PC-3 (cell line): ENCODE measurements around the gene VSIG10. TPM values are rescaled to one million over a fixed set of nuclear protein-coding genes. Genes with fewer than 3 reads are reported as not detected.

Experiments
- ATAC-seq: fragments of 200-7000 bp; cut with Tn5 transposase; 2 replicates; pipeline ENCODE4 v1.9.1; 2020; ENCODE audit warnings: mild to moderate bottlenecking, moderate library complexity
- BruUV-seq: library from RNA; stranded (reverse); fragments of 400-500 nt; replicated peaks from 2 replicates; lab custom pipeline; 2021; lab: Mats Ljungman, UMichigan
- CTCF ChIA-PET: fragments of 300-600 bp; sonication (Branson Sonifier 250); formaldehyde crosslinking; loops from one replicate; lab custom pipeline; 2022; ENCODE audit warnings: antibody characterized with exemption; lab: Charles Lee
- POLR2A ChIA-PET: fragments of 300-600 bp; sonication (Branson Sonifier 250); formaldehyde crosslinking; loops from one replicate; lab custom pipeline; 2022; ENCODE audit warnings: antibody characterized with exemption; ENCODE audit not compliant: unreplicated experiment; lab: Charles Lee
- DNase-seq: peaks from one replicate; pipeline ENCODE4 v3.0.0-alpha.2; 2015
- H2AFZ ChIP-seq: fragments of 300-600 bp; sonication (generic); 2 replicates; pipeline ENCODE4 v1.6.0; 2016; ENCODE audit warnings: antibody characterized with exemption, low read length
- H3F3A ChIP-seq: fragments of 300-600 bp; sonication (generic); one replicate; pipeline ENCODE4 v1.6.0; 2017; ENCODE audit warnings: antibody characterized with exemption, low read length, control low read depth, mild to moderate bottlenecking; ENCODE audit not compliant: unreplicated experiment
- H3K27ac ChIP-seq: fragments of 300-600 bp; sonication (generic); 2 replicates; pipeline ENCODE4 v1.5.1; 2016; ENCODE audit warnings: mild to moderate bottlenecking, low read length
- H3K27me3 ChIP-seq: fragments of 300-600 bp; sonication (generic); 2 replicates; pipeline ENCODE4 v1.6.1; 2016; ENCODE audit warnings: low read length, mixed read lengths
- H3K36me3 ChIP-seq: fragments of 300-600 bp; sonication (generic); 2 replicates; pipeline ENCODE4 v1.6.1; 2016; ENCODE audit warnings: low read depth, mixed run types, low read length, mixed read lengths
- H3K4me1 ChIP-seq: fragments of 300-600 bp; sonication (generic); 2 replicates; pipeline ENCODE4 v1.5.1; 2016; ENCODE audit warnings: low read length; ENCODE audit not compliant: insufficient read depth
- H3K4me2 ChIP-seq: fragments of 300-600 bp; sonication (generic); 2 replicates; pipeline ENCODE4 v1.6.0; 2016; ENCODE audit warnings: low read length
- H3K4me3 ChIP-seq: fragments of 300-600 bp; sonication (generic); 2 replicates; pipeline ENCODE4 v1.5.1; 2016; ENCODE audit warnings: mild to moderate bottlenecking, low read length, mixed read lengths
- H3K79me2 ChIP-seq: fragments of 300-600 bp; sonication (generic); 2 replicates; pipeline ENCODE4 v1.6.1; 2017; ENCODE audit warnings: low read length, mixed read lengths
- H3K9ac ChIP-seq: fragments of 300-600 bp; sonication (generic); 2 replicates; pipeline ENCODE4 v1.6.0; 2016; ENCODE audit warnings: mild to moderate bottlenecking, low read length
- H3K9me2 ChIP-seq: fragments of 300-600 bp; sonication (generic); replicated peaks from 2 replicates; pipeline ENCODE4 v1.6.1; 2016; ENCODE audit warnings: mixed run types, low read length, mixed read lengths
- H3K9me3 ChIP-seq: fragments of 300-600 bp; sonication (generic); 2 replicates; pipeline ENCODE4 v1.6.1; 2016; ENCODE audit warnings: low read length, mixed read lengths
- H4K20me1 ChIP-seq: fragments of 300-600 bp; sonication (generic); 2 replicates; pipeline ENCODE4 v1.6.1; 2016; ENCODE audit warnings: low read length, mixed read lengths
- EZH2 ChIP-seq: fragments of 300-600 bp; sonication (generic); IDR thresholded peaks from one replicate; pipeline ENCODE4 v1.6.1; 2017; ENCODE audit warnings: antibody characterized with exemption, mild to moderate bottlenecking, low read length; ENCODE audit not compliant: unreplicated experiment
- EZH2phosphoT487 ChIP-seq: fragments of 300-600 bp; sonication (generic); IDR thresholded peaks from 2 replicates; pipeline ENCODE4 v1.6.1; 2018; ENCODE audit warnings: mild to moderate bottlenecking, antibody characterized with exemption, low read length, borderline replicate concordance
- intact Hi-C: fragments of 100-400 bp; cut with micrococcal nuclease; formaldehyde crosslinking; loops from 2 replicates; pipeline ENCODE4 v1.9.0; 2023
- total RNA-seq: library from RNA; depleted of rRNA; stranded (reverse); fragments of >200 nt; gene quantifications from 2 replicates; pipeline ENCODE4 v1.2.3, GENCODE V29; 2014
- TF ChIP-seq, protein P1 (sequence below): fragments of 300-600 bp; sonication (generic); conservative IDR thresholded peaks from 2 replicates; pipeline ENCODE4 v1.5.1; 2017; ENCODE audit warnings: antibody characterized with exemption, low read depth, mild to moderate bottlenecking, low read length

VSIG10 gene
- total RNA-seq, 1 experiment from 2014 or later, result 60.8 TPM

DNA sequence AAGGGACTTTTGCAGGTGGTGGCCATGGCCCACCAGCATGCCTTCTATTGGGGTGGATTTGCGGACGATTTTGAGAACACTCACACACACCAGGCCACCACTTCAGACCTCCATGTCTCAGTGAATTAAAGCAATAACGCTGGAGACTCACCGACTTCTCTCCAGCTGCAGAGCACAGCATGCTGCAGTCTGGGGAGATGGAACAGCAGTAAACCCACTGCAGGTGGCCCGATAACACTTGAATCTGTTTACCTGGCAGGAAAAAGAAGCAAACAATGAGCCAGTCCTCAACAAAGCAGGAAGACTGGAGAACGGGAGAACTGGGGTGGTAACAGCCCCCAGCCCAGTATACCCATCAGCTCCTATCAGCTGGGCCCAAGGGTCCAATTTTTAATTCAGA, 65.7 kb downstream of the VSIG10 start:
- no peaks in the 10 kb centered on the region for H3K9me2 ChIP-seq
- H3K4me2 ChIP-seq, result no peak overlapping the region
- no peak overlapping the region for H3K9ac ChIP-seq
- BruUV-seq, result no TSS peak
- ChIA-PET CTCF (no interaction called here), POLR2A (no interaction called here)
- H3K4me3 ChIP-seq, result no peak overlapping the region
- no peaks in the 10 kb centered on the region for H3K79me2 ChIP-seq
- no peak overlapping the region for H2AFZ ChIP-seq
- H3K27ac ChIP-seq, result no peak overlapping the region
- H3K27me3 ChIP-seq, result no peaks in the 10 kb centered on the region
- ATAC-seq (no peak), DNase-seq (no peak)
- H3F3A ChIP-seq, result no peaks in the 10 kb centered on the region
- peaks cover 69% of the 10 kb centered on the region for H3K36me3 ChIP-seq
- peaks cover 25% of the 10 kb centered on the region for H3K4me1 ChIP-seq
- H4K20me1 ChIP-seq, result no peaks in the 10 kb centered on the region
- intact Hi-C loops, result no loop called here
- TF ChIP-seq, protein P1, sequence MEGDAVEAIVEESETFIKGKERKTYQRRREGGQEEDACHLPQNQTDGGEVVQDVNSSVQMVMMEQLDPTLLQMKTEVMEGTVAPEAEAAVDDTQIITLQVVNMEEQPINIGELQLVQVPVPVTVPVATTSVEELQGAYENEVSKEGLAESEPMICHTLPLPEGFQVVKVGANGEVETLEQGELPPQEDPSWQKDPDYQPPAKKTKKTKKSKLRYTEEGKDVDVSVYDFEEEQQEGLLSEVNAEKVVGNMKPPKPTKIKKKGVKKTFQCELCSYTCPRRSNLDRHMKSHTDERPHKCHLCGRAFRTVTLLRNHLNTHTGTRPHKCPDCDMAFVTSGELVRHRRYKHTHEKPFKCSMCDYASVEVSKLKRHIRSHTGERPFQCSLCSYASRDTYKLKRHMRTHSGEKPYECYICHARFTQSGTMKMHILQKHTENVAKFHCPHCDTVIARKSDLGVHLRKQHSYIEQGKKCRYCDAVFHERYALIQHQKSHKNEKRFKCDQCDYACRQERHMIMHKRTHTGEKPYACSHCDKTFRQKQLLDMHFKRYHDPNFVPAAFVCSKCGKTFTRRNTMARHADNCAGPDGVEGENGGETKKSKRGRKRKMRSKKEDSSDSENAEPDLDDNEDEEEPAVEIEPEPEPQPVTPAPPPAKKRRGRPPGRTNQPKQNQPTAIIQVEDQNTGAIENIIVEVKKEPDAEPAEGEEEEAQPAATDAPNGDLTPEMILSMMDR, result no peak
- no peak for TF ChIP-seq EZH2
- no peak for TF ChIP-seq EZH2phosphoT487
- no peaks in the 10 kb centered on the region for H3K9me3 ChIP-seq

DNA sequence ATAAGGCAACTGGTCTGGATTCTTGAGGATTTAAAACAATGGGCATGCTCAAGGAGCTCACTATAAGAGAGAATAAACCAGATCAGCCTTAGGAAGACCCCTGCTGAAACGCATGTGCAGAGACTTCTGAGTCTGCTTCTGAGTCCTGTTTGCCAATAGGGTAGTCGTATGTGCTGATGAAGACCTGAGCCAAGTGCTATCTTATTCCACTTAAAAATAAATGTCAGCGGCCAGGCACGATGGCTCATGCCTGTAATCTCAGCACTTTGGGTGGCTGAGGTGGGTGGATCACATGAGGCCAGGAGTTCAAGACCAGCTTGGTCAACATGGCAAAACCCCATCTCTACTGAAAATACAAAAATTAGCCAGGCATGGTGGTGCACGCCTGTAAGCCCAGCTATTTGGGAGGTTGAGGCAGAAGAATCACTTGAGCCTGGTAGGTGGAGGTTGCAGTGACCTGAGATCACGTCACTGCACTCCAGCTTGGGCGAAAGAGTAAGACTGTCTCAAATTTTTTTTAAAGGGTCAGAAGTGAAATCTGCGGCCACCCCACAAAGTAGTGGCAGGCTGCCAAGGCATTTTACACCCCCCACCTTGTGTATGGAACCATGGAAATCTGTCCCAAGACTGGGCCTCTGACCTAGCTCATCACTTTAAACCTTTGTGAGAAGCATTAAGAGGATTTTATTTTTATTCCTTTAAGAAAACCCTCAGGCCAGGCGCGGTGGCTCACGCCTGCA, 67.0 kb downstream of the VSIG10 start:
- H2AFZ ChIP-seq, result no peak overlapping the region

More for the DNA sequence above, 67.0 kb downstream of the VSIG10 start:
- Histone ChIP-seq H3K27ac (no peak overlapping the region), H3K9ac (no peak overlapping the region), H3K4me3 (no peak overlapping the region), H3K27me3 (no peaks in the 10 kb centered on the region), H3K9me2 (no peaks in the 10 kb centered on the region), H3K4me1 (peaks cover 36% of the 10 kb centered on the region), H4K20me1 (no peaks in the 10 kb centered on the region), H3K4me2 (no peak overlapping the region), H3K79me2 (no peaks in the 10 kb centered on the region), H3K9me3 (no peaks in the 10 kb centered on the region), H3K36me3 (peaks cover 64% of the 10 kb centered on the region), H3F3A (no peaks in the 10 kb centered on the region)
- ChIA-PET POLR2A (no interaction called here), CTCF (no interaction called here)
- DNase-seq (no peak), ATAC-seq (no peak)
- BruUV-seq, result no TSS peak
- TF ChIP-seq EZH2phosphoT487 (no peak), EZH2 (no peak)
- TF ChIP-seq, protein P1, result no peak
- intact Hi-C loops, result no loop called here
